Measurements from ENCODE around the gene USP13.

USP13 gene

DNA sequence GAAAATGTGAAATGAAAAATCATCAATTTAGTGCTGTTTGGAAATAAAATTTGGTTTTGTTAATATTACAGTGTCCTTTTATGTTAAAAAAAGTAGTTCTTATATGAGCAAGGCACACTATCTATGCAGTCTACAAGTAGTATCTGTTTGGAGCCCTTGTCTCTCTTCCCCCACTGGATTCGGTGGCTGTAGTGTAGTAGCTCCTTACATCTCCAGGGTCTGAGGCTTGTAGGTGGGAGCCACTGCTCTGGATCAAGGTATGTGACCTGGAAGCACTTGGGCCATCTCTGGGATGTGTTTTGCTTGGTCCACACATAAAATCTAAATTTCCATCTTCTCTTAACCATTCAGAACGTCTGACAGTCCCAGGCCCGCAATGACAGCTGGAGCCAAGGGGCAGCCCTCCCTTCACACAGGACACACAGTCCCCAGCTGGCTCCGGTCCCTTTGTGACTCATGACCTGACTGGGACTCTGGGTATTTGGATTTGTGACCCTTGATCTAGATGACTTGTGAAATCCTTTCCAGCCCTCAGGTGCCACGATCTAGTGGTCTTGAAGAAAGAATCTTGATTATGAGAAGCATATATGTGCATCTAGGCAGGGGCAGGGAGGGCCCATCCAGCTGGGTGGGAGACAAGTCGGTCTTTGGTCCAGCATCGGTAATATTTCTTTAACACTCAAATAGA, 80.0 kb downstream of the USP13 start:
- TF ChIP-seq, protein P1, sequence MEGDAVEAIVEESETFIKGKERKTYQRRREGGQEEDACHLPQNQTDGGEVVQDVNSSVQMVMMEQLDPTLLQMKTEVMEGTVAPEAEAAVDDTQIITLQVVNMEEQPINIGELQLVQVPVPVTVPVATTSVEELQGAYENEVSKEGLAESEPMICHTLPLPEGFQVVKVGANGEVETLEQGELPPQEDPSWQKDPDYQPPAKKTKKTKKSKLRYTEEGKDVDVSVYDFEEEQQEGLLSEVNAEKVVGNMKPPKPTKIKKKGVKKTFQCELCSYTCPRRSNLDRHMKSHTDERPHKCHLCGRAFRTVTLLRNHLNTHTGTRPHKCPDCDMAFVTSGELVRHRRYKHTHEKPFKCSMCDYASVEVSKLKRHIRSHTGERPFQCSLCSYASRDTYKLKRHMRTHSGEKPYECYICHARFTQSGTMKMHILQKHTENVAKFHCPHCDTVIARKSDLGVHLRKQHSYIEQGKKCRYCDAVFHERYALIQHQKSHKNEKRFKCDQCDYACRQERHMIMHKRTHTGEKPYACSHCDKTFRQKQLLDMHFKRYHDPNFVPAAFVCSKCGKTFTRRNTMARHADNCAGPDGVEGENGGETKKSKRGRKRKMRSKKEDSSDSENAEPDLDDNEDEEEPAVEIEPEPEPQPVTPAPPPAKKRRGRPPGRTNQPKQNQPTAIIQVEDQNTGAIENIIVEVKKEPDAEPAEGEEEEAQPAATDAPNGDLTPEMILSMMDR (IDR thresholded peaks at IDR 0.05; ENCODE audit: low read depth, low read length) = no peak
- DNase-seq (ENCODE audit: low read depth in 2 of 2) = no peak
- H3K4me3 ChIP-seq (replicated peaks in 1 of 2; ENCODE audit: low read depth in 2 of 2, low read length in 2 of 2) = no peak overlapping the region

DNA sequence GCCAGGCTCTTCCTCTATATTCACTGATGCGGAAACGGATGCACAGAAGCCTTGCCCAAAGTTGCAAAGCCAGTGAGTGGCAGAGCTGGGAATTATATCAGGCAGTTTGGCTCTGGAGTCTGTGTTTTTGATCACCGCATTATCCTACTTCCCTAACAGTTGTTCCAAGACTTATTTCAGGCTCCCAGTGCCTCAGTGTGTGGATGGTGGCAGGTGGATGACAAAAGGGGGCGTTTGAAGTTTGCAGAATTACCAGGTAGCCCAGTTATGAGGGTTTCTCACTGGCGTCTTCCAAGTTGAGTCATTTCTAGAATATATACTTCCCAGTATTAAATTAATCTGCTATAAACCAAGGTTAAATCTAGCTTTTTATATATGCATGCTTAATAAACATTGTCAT, 81.0 kb downstream of the USP13 start:
- TF ChIP-seq, protein P1 (IDR thresholded peaks at IDR 0.05; ENCODE audit: low read depth, low read length) = no peak
- no peak overlapping the region for H3K4me3 ChIP-seq (replicated peaks in 1 of 2; ENCODE audit: low read depth in 2 of 2, low read length in 2 of 2)
- no peak for DNase-seq (ENCODE audit: low read depth in 2 of 2)

DNA sequence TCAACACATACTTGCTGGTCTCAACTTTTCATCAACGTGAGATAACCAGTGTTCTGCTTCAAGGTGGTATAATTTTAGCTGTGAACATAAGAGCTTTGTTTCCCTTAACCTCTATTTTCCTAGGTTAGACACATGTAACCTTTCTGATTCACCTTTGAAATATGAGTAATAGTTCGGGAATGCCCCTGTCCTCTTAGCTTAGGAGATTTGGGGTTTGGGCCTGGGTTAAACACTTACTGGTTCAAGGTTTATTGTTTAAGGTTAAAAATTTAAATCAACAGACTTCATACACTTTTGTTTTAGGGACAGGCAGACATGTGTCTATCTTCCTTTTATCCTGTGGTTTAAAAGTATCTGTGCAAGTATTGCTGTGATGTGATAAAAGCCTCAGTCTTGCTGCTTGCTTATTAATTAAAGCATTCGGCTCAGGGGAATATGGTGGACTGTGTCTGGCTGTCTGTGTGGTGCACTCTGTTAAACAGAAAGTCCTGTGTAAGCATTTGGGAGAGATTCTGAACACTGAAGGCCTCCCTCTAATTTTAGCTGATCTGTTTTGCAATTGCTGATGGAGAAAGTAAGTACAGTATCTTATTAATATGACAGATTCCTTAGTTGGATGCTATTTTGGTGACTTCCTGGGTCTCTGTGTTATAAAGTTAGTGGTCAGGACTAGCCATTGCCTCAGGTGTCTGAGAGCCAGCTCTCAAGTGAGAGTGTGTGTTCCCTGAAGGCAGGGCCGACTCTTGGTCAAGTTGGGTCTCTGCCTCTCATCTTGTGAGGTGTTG, 81.8 kb downstream of the USP13 start:
- DNase-seq (ENCODE audit: low read depth in 2 of 2) = no peak
- TF ChIP-seq, protein P1 (IDR thresholded peaks at IDR 0.05; ENCODE audit: low read depth, low read length) = no peak
- no peak overlapping the region for H3K4me3 ChIP-seq (replicated peaks in 1 of 2; ENCODE audit: low read depth in 2 of 2, low read length in 2 of 2)

DNA sequence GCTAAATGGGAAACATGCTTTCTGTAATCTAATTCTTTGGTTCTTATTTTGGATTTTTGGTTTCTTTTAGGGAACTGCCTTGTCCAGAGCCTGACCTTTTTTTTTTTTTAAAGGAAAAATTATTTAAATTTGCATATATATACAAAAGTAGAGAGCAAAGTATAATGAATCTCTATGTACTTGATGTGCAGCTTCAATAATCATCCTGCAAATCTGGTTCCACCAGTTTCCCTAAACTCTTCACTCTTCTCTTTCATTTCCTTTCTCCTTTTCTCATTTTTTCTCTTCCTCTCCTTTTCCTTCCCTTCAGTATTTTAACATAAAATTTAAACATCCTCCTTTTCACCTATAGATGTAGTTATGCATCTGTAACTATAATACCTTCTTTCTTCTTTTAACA, 82.5 kb downstream of the USP13 start:
- TF ChIP-seq, protein P1 (IDR thresholded peaks at IDR 0.05; ENCODE audit: low read depth, low read length) = no peak
- no peak for DNase-seq (ENCODE audit: low read depth in 2 of 2)
- H3K4me3 ChIP-seq (replicated peaks in 1 of 2; ENCODE audit: low read depth in 2 of 2, low read length in 2 of 2) = no peak overlapping the region

DNA sequence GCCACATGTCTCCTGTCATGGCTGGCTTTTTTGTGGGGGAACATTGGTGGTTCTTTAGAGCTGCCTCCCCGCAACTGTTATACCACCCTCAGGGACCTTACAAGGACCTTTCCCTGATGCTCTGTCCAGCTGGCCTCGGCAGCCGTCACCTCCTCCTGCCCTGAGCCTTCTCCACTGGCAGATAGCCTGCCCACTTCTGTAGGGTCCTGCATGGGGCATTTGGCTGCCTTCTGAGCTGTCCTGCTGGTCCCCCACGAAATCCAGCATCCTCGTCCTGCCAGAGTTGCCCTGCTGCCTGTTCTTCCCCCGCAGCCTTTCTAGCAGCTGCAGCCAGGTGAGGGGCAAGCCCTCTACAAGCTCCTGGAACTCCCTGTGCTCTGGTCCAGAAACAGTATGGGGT, 86.2 kb downstream of the USP13 start:
- TF ChIP-seq, protein P1 (IDR thresholded peaks at IDR 0.05; ENCODE audit: low read depth, low read length) = no peak
- no peak overlapping the region for H3K4me3 ChIP-seq (replicated peaks in 1 of 2; ENCODE audit: low read depth in 2 of 2, low read length in 2 of 2)
- DNase-seq (ENCODE audit: low read depth in 2 of 2) = no peak

DNA sequence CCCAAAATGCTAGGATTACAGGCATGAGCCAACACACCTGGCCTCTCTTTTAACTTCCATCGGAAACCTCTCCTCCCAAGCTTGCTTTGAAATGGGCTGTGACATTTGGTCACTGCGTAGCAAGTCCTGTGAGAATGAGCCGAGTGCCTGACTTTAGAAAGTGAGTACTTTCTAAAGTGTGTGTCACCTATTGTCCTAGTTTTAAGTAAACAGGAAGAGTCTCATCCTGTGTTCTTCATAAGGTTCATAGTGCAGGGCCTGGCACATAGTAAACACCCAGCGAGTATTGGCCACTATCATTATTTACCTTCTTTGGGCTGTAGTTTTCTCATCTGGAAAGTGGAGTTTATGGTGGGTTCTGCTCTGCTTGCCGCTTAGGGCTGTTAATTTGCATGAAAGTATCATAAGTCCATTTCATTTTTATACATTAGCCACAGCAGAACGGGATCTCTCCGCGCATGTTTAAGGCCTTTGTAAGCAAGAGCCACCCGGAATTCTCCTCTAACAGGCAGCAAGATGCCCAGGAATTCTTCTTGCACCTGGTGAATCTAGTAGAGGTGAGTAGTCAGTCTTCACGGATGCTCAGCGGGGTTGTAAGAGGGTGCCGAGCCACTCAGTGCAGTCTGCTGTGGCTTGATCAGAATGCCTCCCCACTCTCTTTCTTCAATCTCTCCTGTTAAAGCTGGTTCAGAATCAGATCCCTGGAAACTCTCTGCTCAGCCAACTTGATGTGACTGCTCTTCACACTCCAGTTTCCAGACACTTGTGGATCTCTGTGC, 87.2 kb downstream of the USP13 start:
- H3K4me3 ChIP-seq (replicated peaks in 1 of 2; ENCODE audit: low read depth in 2 of 2, low read length in 2 of 2) = no peak overlapping the region
- DNase-seq (ENCODE audit: low read depth in 2 of 2) = peak in 1 of 2 donors; percentile 19
- TF ChIP-seq, protein P1 (IDR thresholded peaks at IDR 0.05; ENCODE audit: low read depth, low read length) = no peak
